DMS114 treated with DMSO at 0.1 percent for 48 hours (cell line): Measurements from ENCODE around the gene ARHGEF4.

Experiments used
- DNase-seq: peaks from one replicate; lab custom pipeline; 2025; ENCODE audit not compliant: unreplicated experiment; lab: John Stamatoyannopoulos, UW

ARHGEF4 gene

GRCh38 chr2:131006561-131006960 lies 169.8 kb downstream of the ARHGEF4 start:
- no peak for DNase-seq

- no peak for DNase-seq
These were observed 172.3 kb downstream of the ARHGEF4 start for GRCh38 chr2:131008967-131009366.

GRCh38 chr2:131009713-131010475 lies 173.2 kb downstream of the ARHGEF4 start:
- no peak for DNase-seq

DNA sequence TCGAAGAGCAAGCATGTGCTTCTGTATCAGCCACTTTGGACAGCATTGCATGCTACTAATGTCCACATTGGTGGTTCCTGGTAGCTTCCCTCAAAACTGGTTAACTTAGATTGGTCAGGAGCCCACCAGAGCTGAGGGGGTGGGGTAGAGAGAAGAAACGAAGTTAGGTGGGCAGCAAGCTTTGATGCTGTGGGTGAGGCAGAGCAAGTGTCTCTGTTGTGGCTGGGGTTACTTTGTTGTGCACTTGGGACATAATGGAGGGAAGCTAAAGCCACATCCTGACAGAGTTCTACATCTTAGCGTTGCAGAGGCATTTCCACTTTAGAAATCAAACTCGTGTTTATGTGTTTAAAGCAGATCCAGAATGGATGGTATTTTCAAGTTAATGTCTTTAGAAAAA lies 173.9 kb downstream of the ARHGEF4 start:
- no peak for DNase-seq

GRCh38 chr2:131011486-131011885 lies 174.8 kb downstream of the ARHGEF4 start:
- no peak for DNase-seq

- no peak for DNase-seq
These were observed 177.4 kb downstream of the ARHGEF4 start for GRCh38 chr2:131014141-131014540.

DNA sequence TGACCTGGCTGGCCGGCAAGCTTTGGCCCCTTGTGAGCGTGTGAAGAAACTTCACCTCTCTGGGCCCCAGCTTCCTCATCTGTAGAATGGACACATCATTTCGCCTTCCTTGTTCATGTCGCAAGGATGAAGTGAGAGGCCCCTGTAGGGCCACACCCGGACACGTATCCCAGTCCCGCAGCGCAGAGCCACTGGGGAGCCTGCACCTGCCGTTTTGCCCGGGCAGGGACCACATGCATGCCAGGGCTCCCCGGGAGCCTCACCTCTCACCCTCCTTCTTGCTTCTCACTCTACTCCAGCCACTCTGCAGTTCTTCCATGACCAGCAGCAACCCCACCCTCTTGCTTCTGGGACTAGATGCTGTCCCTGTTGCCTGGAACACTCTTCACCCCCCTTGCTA lies 179.1 kb downstream of the ARHGEF4 start:
- DNase-seq, result no peak

DNA sequence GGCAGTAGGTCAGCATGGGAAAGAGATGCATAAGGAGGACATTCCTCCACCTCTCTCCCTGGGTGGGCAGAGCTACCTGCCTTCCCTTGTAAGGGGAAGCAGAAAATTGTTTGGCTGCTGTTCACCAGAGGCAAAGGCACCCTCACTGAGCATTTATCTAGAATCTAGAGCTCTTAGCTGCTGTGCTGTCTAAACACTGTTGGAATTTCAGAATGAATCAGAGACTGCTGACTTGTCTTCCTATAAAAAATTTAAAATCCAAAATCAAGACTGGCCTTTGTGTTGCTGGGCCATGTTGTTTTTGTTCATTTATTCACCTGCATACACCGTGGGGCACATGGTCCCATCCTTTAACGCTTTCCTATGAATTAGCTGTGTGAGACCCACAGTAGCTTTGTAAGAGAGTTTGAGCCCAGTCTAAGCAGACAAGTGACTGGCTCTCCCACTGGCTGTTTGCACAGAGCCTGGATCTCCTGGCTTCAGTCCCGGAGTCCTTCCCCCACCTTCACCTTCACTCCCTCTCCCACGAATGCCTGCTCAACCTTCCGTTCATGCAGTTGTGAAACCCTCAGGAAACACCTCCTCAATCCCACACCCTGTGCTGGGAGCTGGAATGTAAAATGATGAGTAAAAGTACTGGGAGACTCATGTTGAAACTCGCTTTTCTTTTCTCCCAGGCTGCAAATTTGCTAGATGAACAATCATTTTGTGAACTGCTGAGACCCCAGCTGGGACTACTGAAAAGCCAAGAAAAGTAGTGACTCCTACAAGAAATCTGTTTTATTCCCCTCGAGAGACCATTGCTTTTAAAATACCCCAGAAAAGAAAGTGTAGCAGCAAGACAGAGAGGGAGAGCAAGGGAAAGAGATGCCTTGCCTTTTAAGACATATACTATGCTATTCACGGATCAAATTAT lies 180.4 kb downstream of the ARHGEF4 start:
- DNase-seq, result no peak

DNA sequence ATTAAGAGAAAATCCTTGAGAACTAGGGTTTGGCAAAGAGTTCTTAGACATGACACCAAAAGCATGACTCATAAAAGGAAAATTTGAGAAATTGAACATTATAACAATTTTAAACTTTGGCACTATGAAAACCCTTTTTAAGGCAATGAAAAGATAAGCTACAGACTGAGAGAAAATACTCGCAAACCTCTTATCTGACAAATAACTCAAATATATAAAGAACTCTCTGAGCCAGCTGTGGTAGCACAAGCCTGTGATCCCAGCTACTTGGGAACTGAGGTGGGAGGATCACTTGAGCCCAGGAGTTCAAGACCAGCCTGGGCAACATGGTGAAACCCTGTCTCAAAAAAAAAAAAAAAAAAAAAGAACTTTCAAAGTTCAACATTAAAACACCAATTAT lies 186.0 kb downstream of the ARHGEF4 start:
- no peak for DNase-seq

- DNase-seq, result no peak
These were observed 187.0 kb downstream of the ARHGEF4 start for GRCh38 chr2:131023758-131024157.

DNA sequence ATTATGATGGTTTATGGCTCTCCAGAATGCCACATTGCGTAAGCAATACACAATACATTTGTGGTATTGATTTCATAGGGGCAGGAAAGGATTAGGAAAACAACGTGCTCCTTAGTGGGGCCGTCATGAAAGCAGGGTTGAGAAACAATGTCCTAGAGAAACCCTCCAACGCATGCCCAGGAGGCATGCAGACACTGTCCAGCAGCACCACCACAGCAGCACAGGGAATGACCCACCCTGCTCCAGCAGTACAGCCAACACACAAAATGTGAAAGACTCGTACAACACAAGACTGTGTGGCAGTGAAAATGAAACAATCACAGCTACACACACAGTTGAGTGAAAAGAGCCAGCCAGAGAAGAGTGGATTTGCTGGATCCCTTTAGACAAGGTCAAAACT lies 190.2 kb downstream of the ARHGEF4 start:
- DNase-seq, result no peak

DNA sequence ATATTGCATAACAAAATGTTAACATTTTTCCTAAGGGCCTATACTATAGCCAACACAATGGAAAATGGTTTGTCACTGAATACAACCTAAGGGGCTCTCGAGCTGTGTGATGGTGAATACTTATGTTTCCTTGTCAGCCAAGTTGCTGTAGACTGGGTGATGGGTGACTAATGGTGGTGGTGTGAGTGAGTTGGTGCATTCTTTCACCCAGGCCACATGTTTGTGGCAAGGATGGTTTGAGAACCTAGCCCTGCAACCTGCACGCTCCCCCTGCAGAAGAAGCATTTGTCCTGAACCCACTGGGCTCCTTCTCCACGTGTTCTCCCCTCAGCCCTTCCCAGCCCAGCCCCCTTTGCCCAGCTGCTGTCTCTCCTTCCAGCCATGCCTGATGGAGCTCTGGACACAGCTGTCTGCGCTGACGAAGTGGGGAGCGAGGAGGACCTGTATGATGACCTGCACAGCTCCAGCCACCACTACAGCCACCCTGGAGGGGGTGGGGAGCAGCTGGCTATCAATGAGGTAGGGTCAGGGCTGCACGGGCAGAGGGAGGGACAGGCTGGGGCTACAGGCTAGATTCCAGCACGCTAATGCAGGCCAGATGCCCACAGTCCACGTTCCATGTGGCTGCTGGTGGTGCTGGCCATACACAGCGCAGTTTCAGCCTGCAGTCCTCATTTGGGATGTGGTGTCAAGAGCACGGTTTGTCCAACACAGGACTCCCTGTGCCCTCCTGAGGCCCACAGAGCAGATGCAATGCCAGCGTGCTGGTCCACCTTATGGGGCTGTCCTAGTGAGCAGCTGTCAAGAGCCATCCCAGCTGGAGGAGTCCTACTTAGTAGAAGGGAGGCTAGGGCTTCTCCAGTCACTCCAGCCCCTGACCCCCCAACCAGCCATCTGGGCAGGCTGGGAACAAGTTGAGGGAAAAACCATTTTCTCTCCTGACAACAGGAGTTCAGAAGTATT lies 191.1 kb downstream of the ARHGEF4 start:
- DNase-seq, result no peak

DNA sequence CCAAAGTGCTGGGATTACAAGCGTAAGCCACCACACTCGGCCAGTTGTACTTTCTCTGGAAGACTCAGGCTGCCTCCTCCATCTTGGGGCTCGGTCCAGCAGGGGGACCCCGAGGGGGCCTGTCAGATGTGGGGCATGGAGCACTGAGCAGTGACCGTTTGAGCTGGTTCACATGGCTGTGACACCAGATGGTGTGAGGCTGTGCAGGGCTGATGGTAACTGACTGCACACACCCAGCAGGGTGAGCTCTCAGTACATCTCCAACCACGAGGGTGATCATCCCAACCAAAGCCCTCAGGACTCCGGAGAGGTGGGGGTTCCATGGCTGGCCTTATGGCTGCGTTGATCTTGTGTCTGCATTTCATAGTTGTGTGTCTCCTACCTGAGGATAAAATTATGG lies 193.1 kb downstream of the ARHGEF4 start:
- no peak for DNase-seq

DNA sequence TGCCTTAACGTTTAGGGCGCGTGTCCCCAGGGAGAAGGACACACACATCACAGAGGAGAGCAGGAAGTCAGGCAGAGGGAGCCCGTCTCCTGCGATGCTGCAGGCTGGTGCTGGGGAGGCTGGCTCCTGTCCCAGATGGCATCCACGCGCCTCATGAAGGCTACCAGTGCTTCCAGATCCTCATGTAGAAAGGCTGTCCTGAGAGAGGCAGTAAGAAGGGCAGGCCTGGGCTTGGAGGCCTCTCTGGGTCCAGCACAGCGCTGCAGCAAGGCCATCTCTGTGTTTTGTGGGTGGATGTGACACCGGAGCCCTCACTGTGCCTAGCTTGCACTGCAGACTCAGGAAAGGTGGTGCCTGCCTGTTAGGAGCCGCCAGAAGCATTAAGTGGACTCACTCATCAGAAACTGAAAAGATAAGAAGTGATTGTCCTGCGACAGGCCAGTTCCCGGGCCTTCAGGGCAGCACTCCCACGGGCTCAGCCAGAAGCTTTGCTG lies 193.8 kb downstream of the ARHGEF4 start:
- no peak for DNase-seq

- DNase-seq, result no peak
These were observed 194.7 kb downstream of the ARHGEF4 start for GRCh38 chr2:131031431-131031841.

GRCh38 chr2:131031875-131032274 lies 195.2 kb downstream of the ARHGEF4 start:
- DNase-seq, result no peak

DNA sequence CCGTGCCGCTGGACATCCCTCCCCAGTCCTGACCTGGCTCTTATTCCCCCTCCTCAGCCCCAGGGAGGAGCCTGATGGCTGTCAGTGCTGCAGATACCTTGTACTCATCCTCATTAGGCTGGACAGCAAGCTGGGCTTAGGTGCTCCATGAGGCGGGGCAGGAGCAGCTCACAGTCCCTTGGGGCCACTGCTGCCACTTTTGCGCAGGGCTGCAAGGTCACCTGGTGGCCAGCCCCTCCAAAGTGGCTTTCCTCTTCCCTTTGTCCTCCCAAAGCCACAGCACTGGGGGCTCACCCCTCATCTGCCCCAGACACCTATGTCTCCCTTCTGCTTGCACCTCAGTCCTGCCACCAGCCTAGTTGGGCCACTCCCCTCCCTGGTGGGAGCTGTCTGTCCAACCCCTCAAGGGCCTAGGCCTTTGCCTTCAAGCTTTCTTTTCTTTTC lies 195.7 kb downstream of the ARHGEF4 start:
- no peak for DNase-seq

GRCh38 chr2:131033786-131034121 lies 197.0 kb downstream of the ARHGEF4 start:
- DNase-seq, result no peak

- no peak for DNase-seq
These were observed 197.7 kb downstream of the ARHGEF4 start for GRCh38 chr2:131034122-131035051.
